SK-N-MC (cell line): Measurements from ENCODE around the gene EWSR1.

ENCODE experiments used
- DNase-seq: peaks from one replicate; pipeline ENCODE4 v3.0.0-alpha.2; 2011; ENCODE audit warnings: low read depth, low spot score
- H3K27ac ChIP-seq: fragments of 200-600 bp; sonication (generic); 2 replicates; pipeline ENCODE4 v1.5.1; 2016; ENCODE audit warnings: mixed run types
- H3K36me3 ChIP-seq: fragments of 200-600 bp; sonication (generic); 2 replicates; pipeline ENCODE4 v1.6.1; 2017; ENCODE audit warnings: antibody characterized with exemption, low read length, mixed read lengths; ENCODE audit not compliant: insufficient read depth
- H3K4me3 ChIP-seq: fragments of 200-600 bp; sonication (generic); 2 replicates; pipeline ENCODE4 v1.5.1; 2016
- H3K9ac ChIP-seq: fragments of 200-600 bp; sonication (generic); 2 replicates; pipeline ENCODE4 v1.8.0; 2017; ENCODE audit warnings: mixed run types, mixed read lengths; ENCODE audit not compliant: insufficient read length
- H3K9me3 ChIP-seq: fragments of 200-600 bp; sonication (generic); 2 replicates; pipeline ENCODE4 v1.6.1; 2017; ENCODE audit warnings: low read depth, mild to moderate bottlenecking, antibody characterized with exemption, low read length, moderate library complexity, mixed read lengths
- EZH2 ChIP-seq: fragments of 200-600 bp; sonication (generic); IDR thresholded peaks from one replicate; pipeline ENCODE4 v1.6.1; 2017; ENCODE audit warnings: antibody characterized with exemption
- FOXP2 ChIP-seq: optimal IDR thresholded peaks from 2 replicates; pipeline ENCODE3; 2011; ENCODE audit warnings: mild to moderate bottlenecking, moderate library complexity; ENCODE audit not compliant: insufficient read depth; ENCODE audit errors: extremely low read length, control extremely low read depth
- POLR2AphosphoS5 ChIP-seq: IDR thresholded peaks from 2 replicates; pipeline ENCODE4 v1.6.1; 2012; ENCODE audit warnings: mild to moderate bottlenecking, low read depth, low read length, borderline replicate concordance

EWSR1 gene

DNA sequence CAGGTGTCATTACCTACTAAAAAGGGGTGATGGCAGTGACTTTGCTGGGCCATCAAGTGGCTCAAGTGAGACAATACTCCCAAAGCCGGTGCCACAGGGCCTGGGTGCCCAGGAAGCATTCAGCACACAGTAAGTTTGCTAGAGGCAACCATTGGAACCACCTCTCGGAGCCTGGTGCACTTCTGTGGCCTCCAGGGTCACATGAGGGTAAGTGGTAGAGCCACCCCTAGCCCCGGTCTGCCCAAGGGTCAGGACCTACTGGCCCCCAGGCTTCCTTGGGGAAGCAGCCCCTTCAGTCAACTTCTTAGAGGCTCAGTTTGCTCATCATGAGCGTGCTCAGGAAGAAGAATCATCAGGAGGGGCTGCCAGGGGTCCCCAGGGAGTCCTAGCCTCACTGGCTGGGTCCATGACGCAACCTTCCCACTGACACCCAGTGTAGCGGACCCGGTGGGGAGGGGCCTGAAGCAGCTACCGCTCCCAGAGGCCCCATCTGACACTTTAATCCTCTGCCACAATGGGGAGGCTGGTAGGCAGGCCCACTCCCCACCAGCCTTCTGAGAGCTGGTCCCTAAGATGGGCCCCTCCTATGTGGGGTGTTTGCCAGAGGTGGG lies 64.9 kb downstream of the EWSR1 start:
- TF ChIP-seq POLR2AphosphoS5 = no peak
- no peak for TF ChIP-seq FOXP2
- no peak for TF ChIP-seq EZH2
- H3K9ac ChIP-seq = no peak overlapping the region
- no peak for DNase-seq
- H3K9me3 ChIP-seq = no peaks in the 10 kb centered on the region
- no peak overlapping the region for H3K4me3 ChIP-seq
- H3K27ac ChIP-seq = no peak overlapping the region
- peaks cover 7% of the 10 kb centered on the region; the same call in 1 of the 2 replicates for H3K36me3 ChIP-seq

DNA sequence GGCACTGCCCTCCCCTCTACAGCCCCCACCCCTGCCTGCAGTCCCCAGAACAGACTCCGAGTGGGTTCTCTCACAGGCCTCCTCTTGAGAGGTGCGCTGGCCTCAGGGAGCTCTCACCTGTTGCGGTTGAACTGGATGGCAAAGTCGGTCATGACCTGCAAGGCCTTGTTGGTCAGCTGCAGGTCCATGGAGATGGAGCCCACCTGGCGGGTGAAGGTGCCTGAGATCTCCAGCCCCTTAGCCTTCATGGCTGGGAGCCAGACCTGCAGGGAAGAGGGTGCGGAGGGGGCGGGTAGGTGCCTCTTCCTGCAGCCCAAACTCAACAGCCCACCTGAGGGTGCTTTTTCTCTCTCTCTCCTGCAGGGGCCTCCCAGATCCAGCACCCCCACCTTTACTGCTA lies 66.1 kb downstream of the EWSR1 start:
- no peak for DNase-seq
- TF ChIP-seq EZH2 (no peak), POLR2AphosphoS5 (no peak), FOXP2 (no peak)
- peaks cover 17% of the 10 kb centered on the region; the same call in 1 of the 2 replicates for H3K36me3 ChIP-seq

DNA sequence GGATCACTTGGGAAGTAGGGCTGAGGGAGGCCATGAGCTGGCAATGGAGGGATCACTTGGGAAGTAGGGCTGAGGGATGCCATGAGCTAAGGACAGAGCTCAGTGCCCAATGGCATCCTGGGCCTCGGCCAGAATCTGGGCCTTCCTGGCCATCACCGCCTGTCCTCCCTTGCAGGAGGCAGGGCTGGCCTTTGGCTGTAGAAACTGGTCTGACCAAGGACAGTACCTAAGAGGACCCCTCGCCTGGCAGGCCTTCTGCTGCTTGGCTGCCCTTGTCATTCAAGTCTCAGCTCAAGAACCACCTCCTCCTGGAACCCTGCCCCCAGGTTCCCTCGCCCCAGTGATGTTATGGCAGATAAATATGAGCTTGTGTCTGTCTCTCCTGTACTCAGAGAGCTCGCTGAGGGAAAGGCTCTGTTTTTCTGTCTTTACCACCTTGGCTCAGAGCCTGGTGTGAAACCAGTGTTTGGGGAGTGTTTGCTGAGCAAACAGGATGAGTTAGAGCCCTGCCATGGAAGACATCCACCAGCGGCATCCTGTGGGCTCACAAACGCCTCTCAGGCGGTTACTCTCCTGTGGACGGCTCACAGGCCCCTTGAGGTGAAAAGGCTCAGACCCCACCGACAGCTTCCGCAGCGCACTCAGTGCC lies 66.8 kb downstream of the EWSR1 start:
- Histone ChIP-seq H3K36me3 (peaks cover 17% of the 10 kb centered on the region; the same call in 1 of the 2 replicates), H3K27ac (no peak overlapping the region), H3K9ac (no peak overlapping the region), H3K4me3 (no peak overlapping the region), H3K9me3 (no peaks in the 10 kb centered on the region)
- DNase-seq = no peak
- no peak for TF ChIP-seq EZH2
- TF ChIP-seq POLR2AphosphoS5 = no peak
- TF ChIP-seq FOXP2 = no peak

More for the DNA sequence above, 66.1 kb downstream of the EWSR1 start:
- no peaks in the 10 kb centered on the region for H3K9me3 ChIP-seq
- H3K4me3 ChIP-seq = no peak overlapping the region
- H3K27ac ChIP-seq = no peak overlapping the region
- H3K9ac ChIP-seq = no peak overlapping the region

DNA sequence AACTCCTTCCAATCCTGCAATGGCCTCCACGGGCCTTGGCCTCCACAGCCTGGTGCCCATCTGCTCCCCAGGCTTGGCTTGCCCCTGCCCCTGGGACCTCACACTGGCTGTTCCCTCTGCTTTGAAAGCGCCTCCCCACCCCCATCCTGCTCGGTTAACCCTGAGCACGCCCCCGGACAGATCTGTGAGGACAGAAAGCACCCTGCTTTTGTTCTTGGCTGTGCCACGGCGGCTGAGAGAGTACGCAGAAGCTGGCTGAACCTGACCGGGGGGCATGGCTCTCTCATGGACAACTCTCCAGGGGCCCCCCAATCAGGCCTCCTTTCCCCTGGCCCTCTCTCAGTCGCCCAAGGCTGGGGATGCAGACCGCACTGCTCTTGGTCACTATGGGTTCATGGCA lies 67.6 kb downstream of the EWSR1 start:
- Histone ChIP-seq H3K36me3 (peaks cover 19% of the 10 kb centered on the region; the same call in 1 of the 2 replicates), H3K4me3 (no peak overlapping the region), H3K9me3 (no peaks in the 10 kb centered on the region), H3K9ac (no peak overlapping the region), H3K27ac (no peak overlapping the region)
- DNase-seq = no peak
- no peak for TF ChIP-seq FOXP2
- no peak for TF ChIP-seq POLR2AphosphoS5
- no peak for TF ChIP-seq EZH2

DNA sequence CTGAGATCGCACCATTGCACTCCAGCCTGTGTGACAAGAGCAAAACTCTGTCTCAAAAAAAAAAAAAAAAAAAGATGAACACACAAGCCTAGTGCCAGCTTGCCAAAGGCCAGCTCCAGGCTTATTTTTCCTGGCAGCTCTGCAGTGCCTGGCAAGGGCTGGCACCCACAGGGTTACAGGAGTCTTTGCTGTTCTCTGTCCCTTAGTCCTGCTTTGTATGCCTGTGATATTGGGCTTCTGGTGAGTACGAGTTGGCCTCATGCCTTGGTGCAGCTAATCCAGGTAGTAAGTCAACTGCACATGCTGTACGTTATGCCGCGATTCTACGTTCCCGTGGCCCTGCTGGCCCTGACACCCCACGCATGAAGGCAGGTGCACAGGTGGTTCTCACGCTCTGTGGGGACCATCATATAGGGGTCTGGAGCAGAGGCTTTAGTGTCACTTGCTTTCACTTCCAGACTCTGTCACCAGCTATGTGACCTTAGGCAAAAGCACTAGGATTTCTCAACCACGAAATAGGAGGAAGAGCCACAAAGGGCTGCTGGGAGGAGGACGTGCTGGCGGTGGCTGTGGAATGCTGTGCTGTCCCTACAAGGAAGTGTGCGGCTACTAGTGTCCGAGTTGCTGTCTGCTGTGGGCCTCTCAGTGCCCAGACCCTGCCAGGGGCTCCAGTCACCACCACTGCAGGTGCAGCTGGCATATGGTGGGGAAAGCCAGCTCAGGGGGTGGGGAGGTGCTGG lies 68.9 kb downstream of the EWSR1 start:
- TF ChIP-seq POLR2AphosphoS5 = no peak
- TF ChIP-seq EZH2 = no peak
- TF ChIP-seq FOXP2 = no peak
- H3K9me3 ChIP-seq = no peaks in the 10 kb centered on the region
- H3K4me3 ChIP-seq = no peak overlapping the region
- peaks cover 30% of the 10 kb centered on the region; the same call in 1 of the 2 replicates for H3K36me3 ChIP-seq
- no peak overlapping the region for H3K27ac ChIP-seq
- no peak overlapping the region for H3K9ac ChIP-seq
- no peak for DNase-seq

DNA sequence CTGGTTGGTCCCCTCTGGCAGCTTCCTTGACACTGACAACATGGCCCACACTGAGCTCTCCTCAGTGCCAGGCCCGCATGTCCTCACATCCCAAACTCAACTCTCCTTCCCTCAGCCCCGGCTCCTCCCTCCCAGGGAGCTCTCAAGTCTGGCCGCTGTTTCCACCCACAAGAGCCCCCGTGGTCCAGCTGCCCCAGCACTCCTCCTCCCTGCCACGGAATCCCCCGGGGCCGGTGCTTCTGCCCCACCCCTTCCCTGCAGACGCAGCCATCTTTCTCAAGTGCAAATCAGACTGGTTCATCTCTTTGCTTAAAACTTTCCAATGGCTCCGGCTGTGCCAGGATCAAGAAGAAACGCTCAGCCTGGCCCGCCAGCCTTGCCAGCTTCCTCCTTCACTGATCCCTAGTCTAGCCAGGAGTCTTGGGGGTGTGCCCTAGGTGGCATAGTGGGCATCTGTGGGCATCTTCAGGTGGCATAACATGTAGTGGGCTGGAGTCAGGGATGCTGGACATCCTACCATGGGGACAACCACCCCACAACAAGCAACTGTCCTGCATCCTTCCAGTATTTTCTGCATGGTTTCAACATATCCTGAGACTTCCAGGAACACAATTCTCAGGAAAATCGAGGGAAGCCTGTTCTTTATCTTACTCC lies 69.7 kb downstream of the EWSR1 start:
- Histone ChIP-seq H3K36me3 (peaks cover 33% of the 10 kb centered on the region; the same call in 1 of the 2 replicates), H3K9ac (no peak overlapping the region), H3K27ac (no peak overlapping the region), H3K9me3 (no peaks in the 10 kb centered on the region), H3K4me3 (no peak overlapping the region)
- DNase-seq = no peak
- no peak for TF ChIP-seq FOXP2

DNA sequence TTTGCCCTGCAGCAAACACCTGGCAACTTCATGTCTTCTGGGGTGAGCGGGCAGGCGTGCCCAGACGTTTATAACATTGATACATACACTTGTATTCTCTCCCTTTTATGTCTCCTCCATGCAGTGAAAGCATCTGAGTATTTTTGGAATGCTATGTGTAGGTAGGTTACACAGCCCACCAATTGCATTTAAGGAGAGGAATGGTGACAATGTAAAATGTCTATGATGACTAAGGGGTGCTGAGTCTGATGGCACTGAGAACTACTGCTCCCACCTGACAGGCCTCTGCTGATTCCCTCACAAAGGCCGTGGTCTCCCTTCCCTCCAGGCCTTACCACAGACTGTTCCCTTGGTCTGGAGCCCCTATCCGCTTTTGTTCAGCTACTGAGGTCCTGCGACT lies 70.3 kb downstream of the EWSR1 start:
- DNase-seq = no peak
- Histone ChIP-seq H3K27ac (no peak overlapping the region), H3K9me3 (no peaks in the 10 kb centered on the region), H3K36me3 (peaks cover 33% of the 10 kb centered on the region; the same call in 1 of the 2 replicates), H3K9ac (no peak overlapping the region), H3K4me3 (no peak overlapping the region)
- no peak for TF ChIP-seq POLR2AphosphoS5
- no peak for TF ChIP-seq FOXP2
- TF ChIP-seq EZH2 = no peak
